ENCODE measurements around the gene MTUS2.

Gene MTUS2

GRCh38 chr13:28942906-28943305 is 122.8 kb downstream of the MTUS2 start:
- TF ChIP-seq, protein P1, sequence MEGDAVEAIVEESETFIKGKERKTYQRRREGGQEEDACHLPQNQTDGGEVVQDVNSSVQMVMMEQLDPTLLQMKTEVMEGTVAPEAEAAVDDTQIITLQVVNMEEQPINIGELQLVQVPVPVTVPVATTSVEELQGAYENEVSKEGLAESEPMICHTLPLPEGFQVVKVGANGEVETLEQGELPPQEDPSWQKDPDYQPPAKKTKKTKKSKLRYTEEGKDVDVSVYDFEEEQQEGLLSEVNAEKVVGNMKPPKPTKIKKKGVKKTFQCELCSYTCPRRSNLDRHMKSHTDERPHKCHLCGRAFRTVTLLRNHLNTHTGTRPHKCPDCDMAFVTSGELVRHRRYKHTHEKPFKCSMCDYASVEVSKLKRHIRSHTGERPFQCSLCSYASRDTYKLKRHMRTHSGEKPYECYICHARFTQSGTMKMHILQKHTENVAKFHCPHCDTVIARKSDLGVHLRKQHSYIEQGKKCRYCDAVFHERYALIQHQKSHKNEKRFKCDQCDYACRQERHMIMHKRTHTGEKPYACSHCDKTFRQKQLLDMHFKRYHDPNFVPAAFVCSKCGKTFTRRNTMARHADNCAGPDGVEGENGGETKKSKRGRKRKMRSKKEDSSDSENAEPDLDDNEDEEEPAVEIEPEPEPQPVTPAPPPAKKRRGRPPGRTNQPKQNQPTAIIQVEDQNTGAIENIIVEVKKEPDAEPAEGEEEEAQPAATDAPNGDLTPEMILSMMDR (IDR thresholded peaks at IDR 0.05): no peak
- no peak for DNase-seq
- Histone ChIP-seq H3K27ac (no peak overlapping the region), H3K36me3 (no peaks in the 10 kb centered on the region), H3K4me1 (no peaks in the 10 kb centered on the region), H3K9me3 (no peaks in the 10 kb centered on the region), H3K4me3 (no peak overlapping the region), H3K27me3 (no peaks in the 10 kb centered on the region)
- intact Hi-C loops (cut with DNase I; ENCODE audit: low total_unique reads): no loop called here

DNA sequence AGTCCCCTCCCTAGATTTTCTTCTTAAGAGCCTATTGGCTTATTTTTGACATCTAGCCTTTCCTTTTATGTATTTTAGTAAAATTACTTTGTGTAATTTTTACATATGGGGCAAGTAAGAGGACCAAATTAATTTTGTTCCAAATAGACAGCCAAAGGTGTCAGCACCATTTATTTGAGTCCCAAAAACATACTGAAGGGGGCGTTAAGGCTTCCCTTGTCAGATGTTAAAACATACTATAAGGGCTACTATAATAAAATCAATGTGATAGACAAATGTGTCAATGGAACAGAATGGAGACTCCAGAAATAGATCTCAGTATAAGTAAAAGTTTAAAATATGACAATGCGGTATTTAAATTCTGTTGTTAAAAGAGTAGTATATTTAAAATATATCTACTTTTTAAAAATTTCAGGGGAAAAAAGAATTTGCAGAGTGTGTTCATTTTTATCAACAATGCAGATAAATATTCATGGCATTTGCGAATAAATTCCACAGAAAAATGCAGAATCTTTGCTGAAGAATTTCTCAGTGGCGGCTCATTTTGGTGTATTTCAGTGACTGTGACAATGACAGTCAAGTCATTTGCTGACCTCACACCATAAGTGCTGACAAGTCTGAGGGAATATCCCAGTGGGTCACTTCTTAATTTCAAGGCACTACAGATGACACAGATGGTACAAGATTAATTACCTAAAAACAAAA is 133.7 kb downstream of the MTUS2 start:
- intact Hi-C loops (cut with DNase I; ENCODE audit: low total_unique reads): no loop called here

GRCh38 chr13:28954419-28954725 is 134.2 kb downstream of the MTUS2 start:
- Histone ChIP-seq H3K4me3 (no peak overlapping the region), H3K9me3 (no peaks in the 10 kb centered on the region), H3K27me3 (no peaks in the 10 kb centered on the region), H3K4me1 (no peaks in the 10 kb centered on the region), H3K27ac (no peak overlapping the region), H3K36me3 (no peaks in the 10 kb centered on the region)
- DNase-seq: no peak
- TF ChIP-seq, protein P1 (IDR thresholded peaks at IDR 0.05): no peak
- intact Hi-C loops (cut with DNase I; ENCODE audit: low total_unique reads): no loop called here

More for the DNA sequence above, 133.7 kb downstream of the MTUS2 start:
- H3K27ac ChIP-seq: no peak overlapping the region
- DNase-seq: no peak
- H3K9me3 ChIP-seq: no peaks in the 10 kb centered on the region
- no peaks in the 10 kb centered on the region for H3K27me3 ChIP-seq
- H3K36me3 ChIP-seq: no peaks in the 10 kb centered on the region
- TF ChIP-seq, protein P1 (IDR thresholded peaks at IDR 0.05): no peak
- no peak overlapping the region for H3K4me3 ChIP-seq
- H3K4me1 ChIP-seq: no peaks in the 10 kb centered on the region

- intact Hi-C loops (cut with DNase I; ENCODE audit: low total_unique reads): no loop called here
- Histone ChIP-seq H3K27me3 (no peaks in the 10 kb centered on the region), H3K9me3 (no peaks in the 10 kb centered on the region), H3K27ac (no peak overlapping the region), H3K36me3 (no peaks in the 10 kb centered on the region), H3K4me3 (no peak overlapping the region), H3K4me1 (no peaks in the 10 kb centered on the region)
- no peak for DNase-seq
- TF ChIP-seq, protein P1 (IDR thresholded peaks at IDR 0.05): no peak
Observed at GRCh38 chr13:28954810-28955209, 134.7 kb downstream of the MTUS2 start.

DNA sequence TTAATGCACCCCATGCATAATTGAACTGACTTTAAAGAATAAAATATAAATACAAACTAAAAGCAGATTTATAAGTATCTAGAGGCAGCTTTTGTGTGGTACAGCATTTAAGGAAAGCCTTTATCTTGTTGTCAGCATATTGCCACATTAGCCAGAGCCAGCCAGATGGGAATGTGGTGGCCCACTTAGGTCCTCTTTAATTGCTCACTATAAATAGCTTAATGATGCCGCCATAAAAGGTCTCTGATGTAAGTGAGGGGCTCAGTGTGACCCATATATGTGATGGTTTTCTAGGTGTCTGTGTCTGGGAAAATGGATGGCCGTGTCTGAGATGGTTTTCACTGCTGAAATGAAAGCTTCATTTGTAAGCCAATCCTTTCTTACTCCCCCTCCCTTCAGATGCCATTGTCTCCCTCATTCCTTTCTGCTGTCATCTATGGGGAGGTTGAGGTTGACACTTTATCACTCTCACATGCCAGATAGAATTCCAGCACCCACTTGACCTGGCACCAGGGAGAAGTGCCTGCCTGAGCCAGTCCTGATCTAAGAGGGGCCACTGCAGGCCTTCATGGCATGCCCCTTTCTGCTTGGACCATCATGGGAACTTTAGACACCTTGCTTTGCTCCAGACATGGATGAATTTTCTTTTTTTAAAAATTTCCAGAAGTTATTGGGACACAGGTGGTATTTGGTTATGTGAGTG is 135.3 kb downstream of the MTUS2 start:
- DNase-seq: no peak
- H3K9me3 ChIP-seq: no peaks in the 10 kb centered on the region
- H3K36me3 ChIP-seq: no peaks in the 10 kb centered on the region
- no peaks in the 10 kb centered on the region for H3K4me1 ChIP-seq
- H3K4me3 ChIP-seq: no peak overlapping the region
- H3K27ac ChIP-seq: no peak overlapping the region
- no peaks in the 10 kb centered on the region for H3K27me3 ChIP-seq
- TF ChIP-seq, protein P1 (IDR thresholded peaks at IDR 0.05): no peak
- intact Hi-C loops (cut with DNase I; ENCODE audit: low total_unique reads): no loop called here

All from tibial artery (tissue), 4 donors.